ENCODE data around the gene SMAD3.

DNA sequence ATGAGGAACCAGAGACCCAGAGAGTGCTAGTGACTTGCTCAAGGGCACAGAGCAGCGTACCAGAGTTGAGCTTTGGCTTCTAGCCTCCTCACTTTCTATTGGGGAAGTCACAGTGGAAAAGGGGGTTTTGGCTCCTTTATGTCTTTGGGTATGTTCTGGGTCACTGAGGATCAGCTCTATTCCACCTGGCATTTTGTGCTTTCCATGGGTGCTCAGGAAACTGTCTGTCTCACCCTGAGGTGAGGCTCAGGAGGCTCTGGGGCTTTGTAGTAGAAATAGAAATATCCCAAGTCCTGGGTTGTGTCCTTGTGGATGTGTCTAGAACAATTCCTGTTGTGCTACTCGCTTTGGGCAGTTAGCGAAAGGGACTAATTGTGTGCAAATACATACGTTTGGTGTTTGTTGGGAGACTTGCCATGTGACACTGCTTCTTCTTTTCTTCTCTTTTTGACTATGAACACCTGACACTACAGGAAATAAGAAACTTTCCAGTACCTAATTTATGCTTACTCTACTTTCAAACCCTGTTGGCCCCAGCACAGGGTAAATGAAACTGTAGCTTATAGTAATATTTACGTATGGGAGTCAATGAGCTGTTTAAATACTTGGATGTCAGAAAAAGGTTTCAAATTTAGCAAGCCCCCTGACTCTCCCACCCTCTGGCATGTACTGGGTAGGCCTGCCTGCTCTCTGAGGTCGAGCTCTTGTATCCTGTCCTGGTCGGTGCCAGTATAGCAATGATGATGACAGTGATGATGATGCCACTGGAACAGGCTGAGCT, 35.6 kb downstream of the SMAD3 start:
- TF ChIP-seq EZH2 (IDR thresholded peaks at IDR 0.05) (no peak), TCF7L2 (IDR thresholded peaks at IDR 0.05; ENCODE audit: borderline replicate concordance, extremely low read depth, insufficient read depth, insufficient read length) (no peak), SIN3A (IDR thresholded peaks at IDR 0.05; ENCODE audit: low read depth) (no peak)
- TF ChIP-seq, protein P1, sequence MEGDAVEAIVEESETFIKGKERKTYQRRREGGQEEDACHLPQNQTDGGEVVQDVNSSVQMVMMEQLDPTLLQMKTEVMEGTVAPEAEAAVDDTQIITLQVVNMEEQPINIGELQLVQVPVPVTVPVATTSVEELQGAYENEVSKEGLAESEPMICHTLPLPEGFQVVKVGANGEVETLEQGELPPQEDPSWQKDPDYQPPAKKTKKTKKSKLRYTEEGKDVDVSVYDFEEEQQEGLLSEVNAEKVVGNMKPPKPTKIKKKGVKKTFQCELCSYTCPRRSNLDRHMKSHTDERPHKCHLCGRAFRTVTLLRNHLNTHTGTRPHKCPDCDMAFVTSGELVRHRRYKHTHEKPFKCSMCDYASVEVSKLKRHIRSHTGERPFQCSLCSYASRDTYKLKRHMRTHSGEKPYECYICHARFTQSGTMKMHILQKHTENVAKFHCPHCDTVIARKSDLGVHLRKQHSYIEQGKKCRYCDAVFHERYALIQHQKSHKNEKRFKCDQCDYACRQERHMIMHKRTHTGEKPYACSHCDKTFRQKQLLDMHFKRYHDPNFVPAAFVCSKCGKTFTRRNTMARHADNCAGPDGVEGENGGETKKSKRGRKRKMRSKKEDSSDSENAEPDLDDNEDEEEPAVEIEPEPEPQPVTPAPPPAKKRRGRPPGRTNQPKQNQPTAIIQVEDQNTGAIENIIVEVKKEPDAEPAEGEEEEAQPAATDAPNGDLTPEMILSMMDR (IDR thresholded peaks at IDR 0.05 in 2 of 3, conservative IDR thresholded peaks at IDR 0.05 in 1 of 3; ENCODE audit: borderline replicate concordance in 1 of 3, insufficient read depth in 1 of 3, low read depth in 2 of 3, low read length in 2 of 3), result no peak
